ENCODE data around the gene OSBPL10. TPM values are rescaled to one million over a fixed set of nuclear protein-coding genes. Genes with fewer than 3 reads are reported as not detected.
"Not testable (repeated sequence)": the region's sequence is repeated elsewhere in the genome, so short reads cannot be mapped to it uniquely, and the experiment has no call there.

The OSBPL10 gene
- polyA plus RNA-seq, 1 donor from 2014 or later, result 2.0 TPM

- TF ChIP-seq, protein P1, sequence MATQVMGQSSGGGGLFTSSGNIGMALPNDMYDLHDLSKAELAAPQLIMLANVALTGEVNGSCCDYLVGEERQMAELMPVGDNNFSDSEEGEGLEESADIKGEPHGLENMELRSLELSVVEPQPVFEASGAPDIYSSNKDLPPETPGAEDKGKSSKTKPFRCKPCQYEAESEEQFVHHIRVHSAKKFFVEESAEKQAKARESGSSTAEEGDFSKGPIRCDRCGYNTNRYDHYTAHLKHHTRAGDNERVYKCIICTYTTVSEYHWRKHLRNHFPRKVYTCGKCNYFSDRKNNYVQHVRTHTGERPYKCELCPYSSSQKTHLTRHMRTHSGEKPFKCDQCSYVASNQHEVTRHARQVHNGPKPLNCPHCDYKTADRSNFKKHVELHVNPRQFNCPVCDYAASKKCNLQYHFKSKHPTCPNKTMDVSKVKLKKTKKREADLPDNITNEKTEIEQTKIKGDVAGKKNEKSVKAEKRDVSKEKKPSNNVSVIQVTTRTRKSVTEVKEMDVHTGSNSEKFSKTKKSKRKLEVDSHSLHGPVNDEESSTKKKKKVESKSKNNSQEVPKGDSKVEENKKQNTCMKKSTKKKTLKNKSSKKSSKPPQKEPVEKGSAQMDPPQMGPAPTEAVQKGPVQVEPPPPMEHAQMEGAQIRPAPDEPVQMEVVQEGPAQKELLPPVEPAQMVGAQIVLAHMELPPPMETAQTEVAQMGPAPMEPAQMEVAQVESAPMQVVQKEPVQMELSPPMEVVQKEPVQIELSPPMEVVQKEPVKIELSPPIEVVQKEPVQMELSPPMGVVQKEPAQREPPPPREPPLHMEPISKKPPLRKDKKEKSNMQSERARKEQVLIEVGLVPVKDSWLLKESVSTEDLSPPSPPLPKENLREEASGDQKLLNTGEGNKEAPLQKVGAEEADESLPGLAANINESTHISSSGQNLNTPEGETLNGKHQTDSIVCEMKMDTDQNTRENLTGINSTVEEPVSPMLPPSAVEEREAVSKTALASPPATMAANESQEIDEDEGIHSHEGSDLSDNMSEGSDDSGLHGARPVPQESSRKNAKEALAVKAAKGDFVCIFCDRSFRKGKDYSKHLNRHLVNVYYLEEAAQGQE (IDR thresholded peaks at IDR 0.05; ENCODE audit: borderline replicate concordance), result no peak
- TF ChIP-seq RAD21 (conservative IDR thresholded peaks at IDR 0.05) (no peak), EP300 (conservative IDR thresholded peaks at IDR 0.05; ENCODE audit: poor library complexity, severe bottlenecking) (no peak)
Observed at GRCh38 chr3:31997500-31997899, 16.4 kb upstream of the OSBPL10 start (continued).

DNA sequence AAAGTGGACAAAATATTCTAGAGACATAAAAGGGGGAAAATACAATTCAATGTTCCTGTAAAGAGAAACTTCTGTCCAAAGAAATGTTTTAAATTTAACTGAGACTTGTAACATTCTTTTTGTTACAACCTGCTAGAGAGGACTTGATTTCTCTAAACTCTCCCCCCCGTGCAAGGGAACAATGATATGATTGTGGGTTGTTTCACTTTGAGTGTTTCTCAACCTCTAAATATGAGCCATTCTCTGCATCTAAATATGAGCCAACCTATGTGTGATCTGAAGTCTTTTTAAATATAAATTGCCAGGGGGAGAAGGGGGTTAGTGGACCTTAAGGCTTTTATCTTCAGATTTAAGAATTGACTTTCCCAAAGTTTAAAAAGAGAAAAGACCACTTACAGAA is 15.1 kb upstream of the OSBPL10 start:
- Histone ChIP-seq H3K36me3 (ENCODE audit: insufficient read depth, low read length) (no peaks in the 10 kb centered on the region), H3K79me2 (replicated peaks; ENCODE audit: insufficient read depth, low read length) (no peaks in the 10 kb centered on the region), H3K9me2 (ENCODE audit: insufficient read depth, low read length) (no peaks in the 10 kb centered on the region), H3K9ac (ENCODE audit: low read length) (no peak overlapping the region), H3K4me3 (ENCODE audit: low read length) (no peak overlapping the region), H3F3A (ENCODE audit: insufficient read depth, low read length, poor library complexity, severe bottlenecking) (no peaks in the 10 kb centered on the region), H3K27me3 (ENCODE audit: insufficient read depth, low read depth, low read length) (no peaks in the 10 kb centered on the region), H4K20me1 (ENCODE audit: insufficient read depth) (no peaks in the 10 kb centered on the region), H3K9me3 (ENCODE audit: low read length) (no peaks in the 10 kb centered on the region), H3K4me2 (ENCODE audit: low read length) (no peak overlapping the region), H3K27ac (ENCODE audit: low read length) (no peak overlapping the region), H2AFZ (ENCODE audit: low read depth, low read length) (no peak overlapping the region)
- TF ChIP-seq EP300 (conservative IDR thresholded peaks at IDR 0.05; ENCODE audit: poor library complexity, severe bottlenecking) (no peak), TAF1 (IDR thresholded peaks at IDR 0.05; ENCODE audit: low read depth) (no peak), CTCF (IDR thresholded peaks at IDR 0.05; ENCODE audit: poor library complexity, severe bottlenecking) (no peak), EZH2 (IDR thresholded peaks at IDR 0.05; ENCODE audit: borderline replicate concordance, insufficient read depth, low read length, poor library complexity, severe bottlenecking) (no peak), MXI1 (conservative IDR thresholded peaks at IDR 0.05; ENCODE audit: poor library complexity, severe bottlenecking) (no peak), RAD21 (conservative IDR thresholded peaks at IDR 0.05) (no peak), SMC3 (conservative IDR thresholded peaks at IDR 0.05; ENCODE audit: poor library complexity) (no peak), POLR2AphosphoS5 (IDR thresholded peaks at IDR 0.05) (no peak)
- TF ChIP-seq, protein P1 (IDR thresholded peaks at IDR 0.05; ENCODE audit: borderline replicate concordance), result no peak

DNA sequence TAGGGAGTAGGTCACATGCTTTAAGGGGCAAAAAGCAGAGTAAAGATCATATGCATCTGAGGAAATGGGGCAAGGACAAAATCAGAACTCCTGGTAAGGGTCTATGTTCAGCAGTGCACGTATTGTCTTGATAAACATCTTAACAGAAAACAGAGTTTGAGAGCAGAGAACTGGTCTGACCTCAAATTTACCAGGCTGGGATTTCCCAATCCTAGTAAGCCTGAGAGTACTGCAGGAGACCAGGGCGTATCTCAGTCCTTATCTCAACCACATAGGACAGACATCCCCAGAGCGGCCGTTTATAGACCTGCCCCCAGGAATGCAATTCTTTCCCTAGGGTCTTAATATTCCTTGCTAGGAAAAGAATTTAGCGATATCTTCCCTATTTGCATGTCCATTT is 14.0 kb upstream of the OSBPL10 start:
- not testable (repeated sequence) for H3K4me2 ChIP-seq (ENCODE audit: low read length); H3K4me3 ChIP-seq (ENCODE audit: low read length); H3K79me2 ChIP-seq (replicated peaks; ENCODE audit: insufficient read depth, low read length); H2AFZ ChIP-seq (ENCODE audit: low read depth, low read length); H3K9me3 ChIP-seq (ENCODE audit: low read length); H3K27ac ChIP-seq (ENCODE audit: low read length); H3K9me2 ChIP-seq (ENCODE audit: insufficient read depth, low read length); H3K36me3 ChIP-seq (ENCODE audit: insufficient read depth, low read length); H4K20me1 ChIP-seq (ENCODE audit: insufficient read depth); H3K9ac ChIP-seq (ENCODE audit: low read length); H3F3A ChIP-seq (ENCODE audit: insufficient read depth, low read length, poor library complexity, severe bottlenecking); H3K27me3 ChIP-seq (ENCODE audit: insufficient read depth, low read depth, low read length)

Data from neural cell (in vitro differentiated cells).